HG02970 (cell line): ENCODE results near the gene KLHL20.
"Not testable (repeated sequence)": the region's sequence is repeated elsewhere in the genome, so short reads cannot be mapped to it uniquely, and the experiment has no call there.

ENCODE experiments used
- ATAC-seq: cut with Tn5 transposase; IDR thresholded peaks from one replicate; pipeline ENCODE4 v1.9.1; 2021; ENCODE audit warnings: mild to moderate bottlenecking, moderate library complexity, moderate number of reproducible peaks; ENCODE audit not compliant: unreplicated experiment, low FRiP score

The KLHL20 gene

DNA sequence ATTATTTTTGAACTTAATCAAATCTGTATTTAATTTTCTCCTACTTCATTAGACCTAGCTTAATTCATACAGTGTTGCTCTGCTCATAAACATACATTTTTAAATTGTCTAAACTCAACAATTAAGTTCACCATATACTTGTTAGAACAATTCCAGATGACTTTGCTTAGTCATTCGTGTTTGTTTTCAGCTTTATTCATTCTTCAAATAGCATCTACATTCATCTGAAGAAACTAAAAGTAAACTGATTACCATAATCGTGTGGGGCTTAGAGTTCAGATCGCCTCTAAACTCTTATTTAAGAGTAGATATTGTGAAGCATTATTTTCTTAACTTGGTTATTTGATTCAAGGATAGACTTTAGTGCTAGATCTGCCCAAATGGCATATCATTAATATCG, 34.4 kb downstream of the KLHL20 start:
- ATAC-seq = no peak

DNA sequence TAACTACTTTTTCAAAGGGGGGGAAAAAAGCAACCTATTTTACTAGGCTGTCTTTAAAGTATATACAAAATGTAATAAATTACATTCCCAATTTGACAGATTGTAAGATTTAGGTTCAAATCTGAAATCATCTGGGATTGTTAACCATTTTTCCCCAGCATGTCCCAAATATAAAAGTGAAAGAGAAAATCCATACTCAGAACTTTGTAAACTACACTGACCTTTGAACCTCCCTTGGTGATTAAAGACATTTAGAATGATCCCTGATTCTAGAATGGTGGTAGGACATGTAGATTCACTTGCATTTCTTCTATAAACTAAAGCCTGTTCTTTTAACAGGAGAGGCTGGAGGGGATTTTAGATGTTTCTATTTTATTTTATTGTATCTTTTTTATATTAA, 39.0 kb downstream of the KLHL20 start:
- no peak for ATAC-seq

DNA sequence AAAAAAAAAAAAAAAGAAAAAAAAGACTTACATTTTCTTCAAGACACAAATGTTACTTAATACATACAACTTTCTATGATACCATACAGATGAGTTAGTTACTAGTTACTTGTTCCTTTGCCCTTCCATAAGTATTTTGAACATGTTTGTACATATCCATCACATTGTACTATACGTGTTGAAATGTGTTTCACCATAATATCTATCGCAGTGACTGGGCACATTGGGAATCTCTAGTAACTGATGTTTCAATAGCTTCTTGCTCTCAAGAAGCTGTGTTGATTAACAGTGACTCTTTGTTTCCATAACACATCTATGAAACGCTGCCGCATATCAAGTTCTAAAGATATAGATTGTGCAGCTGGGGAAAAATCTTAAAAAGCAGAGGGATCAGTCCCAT, 42.9 kb downstream of the KLHL20 start:
- ATAC-seq = no peak

DNA sequence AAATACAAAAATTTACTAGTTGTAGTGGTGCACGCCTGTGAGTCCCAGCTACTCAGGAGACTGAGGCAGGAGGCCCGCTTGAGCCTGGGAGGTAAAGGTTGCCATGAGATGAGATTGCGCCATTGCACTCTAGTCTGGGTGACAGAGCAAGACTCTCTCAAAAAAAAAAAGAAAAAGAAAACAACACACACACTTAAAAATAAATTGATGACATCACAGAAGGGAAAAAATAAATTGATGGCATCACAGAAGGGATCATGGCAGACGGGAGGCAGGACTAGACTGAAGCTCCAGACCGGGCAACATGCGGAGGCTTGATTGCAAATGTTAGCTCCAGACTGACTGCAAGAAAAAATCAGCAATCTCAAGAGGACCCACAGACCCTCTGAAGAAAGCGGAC, 43.3 kb downstream of the KLHL20 start:
- no peak for ATAC-seq

DNA sequence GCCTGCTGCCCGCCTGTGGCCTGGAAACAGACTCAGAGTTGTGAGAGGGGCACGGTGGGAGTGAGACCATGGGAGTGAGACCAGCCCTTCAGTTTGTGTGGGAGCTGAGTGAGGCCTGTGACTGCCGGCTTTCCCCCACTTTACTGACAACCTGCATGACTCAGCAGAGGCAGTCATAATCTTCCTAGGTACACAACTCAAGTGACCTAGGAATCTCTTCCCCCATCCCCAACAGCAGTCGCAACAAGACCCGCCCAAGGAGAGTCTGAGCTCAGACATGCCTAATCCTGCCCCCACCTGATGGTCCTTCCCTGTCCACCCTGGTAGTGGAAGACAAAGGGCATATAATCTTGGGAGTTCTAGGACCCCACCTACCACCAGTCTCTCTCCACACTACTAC, 44.2 kb downstream of the KLHL20 start:
- ATAC-seq = no peak

DNA sequence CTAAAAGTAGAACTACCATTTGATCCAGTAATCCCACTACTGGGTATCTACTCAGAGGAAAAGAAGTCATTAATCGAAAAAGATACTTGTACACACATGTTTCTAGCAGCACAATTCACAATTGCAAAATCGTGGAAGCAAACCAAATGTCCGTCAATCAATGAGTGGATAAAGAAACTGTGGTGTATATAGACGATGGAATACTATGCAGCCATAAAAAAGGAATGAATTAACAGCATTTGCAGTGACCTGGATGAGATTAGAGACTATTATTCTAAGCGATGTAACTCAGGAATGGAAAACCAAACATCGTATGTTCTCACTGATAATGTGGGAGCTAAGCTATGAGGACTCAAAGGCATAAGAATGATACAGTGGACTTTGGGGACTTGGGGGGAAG, 49.5 kb downstream of the KLHL20 start:
- ATAC-seq = not testable (repeated sequence)

DNA sequence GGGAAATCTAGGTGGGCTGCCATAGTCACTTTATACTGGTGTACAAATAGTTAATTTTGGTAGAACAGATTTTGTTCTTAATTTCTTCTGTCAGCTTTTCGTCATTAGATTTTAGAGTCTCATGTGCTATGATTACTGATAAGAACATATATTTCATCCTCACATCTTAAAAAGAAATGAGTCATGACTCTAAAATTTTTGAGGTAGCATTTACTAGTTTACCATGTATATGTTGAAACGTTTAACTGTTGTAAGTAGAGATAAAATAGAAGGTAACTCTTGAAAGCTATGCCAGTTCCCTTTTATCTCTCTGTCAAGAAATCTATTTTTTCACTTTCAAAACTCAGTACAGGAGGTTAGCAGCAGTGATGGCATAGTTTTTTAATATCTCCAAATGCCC, 53.4 kb downstream of the KLHL20 start:
- ATAC-seq = no peak

DNA sequence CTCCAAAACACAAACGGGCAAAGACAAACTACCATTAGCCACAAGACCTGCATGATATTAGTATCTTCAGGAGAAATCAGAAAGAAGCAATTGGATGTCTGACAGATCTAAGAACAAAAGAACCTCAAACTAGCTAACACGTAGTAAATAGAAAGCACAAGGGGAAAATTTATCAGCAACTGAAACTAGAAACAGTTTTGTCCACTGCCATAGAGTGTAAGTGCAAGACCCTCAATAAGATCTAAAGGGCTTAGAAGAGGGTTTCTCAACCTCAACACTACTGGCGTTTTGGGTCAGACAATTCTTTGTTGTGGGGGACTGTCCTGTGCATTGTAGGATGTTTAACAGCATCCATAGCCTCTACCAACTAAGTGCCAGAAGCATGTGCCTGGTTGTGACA, 54.0 kb downstream of the KLHL20 start:
- ATAC-seq = no peak

DNA sequence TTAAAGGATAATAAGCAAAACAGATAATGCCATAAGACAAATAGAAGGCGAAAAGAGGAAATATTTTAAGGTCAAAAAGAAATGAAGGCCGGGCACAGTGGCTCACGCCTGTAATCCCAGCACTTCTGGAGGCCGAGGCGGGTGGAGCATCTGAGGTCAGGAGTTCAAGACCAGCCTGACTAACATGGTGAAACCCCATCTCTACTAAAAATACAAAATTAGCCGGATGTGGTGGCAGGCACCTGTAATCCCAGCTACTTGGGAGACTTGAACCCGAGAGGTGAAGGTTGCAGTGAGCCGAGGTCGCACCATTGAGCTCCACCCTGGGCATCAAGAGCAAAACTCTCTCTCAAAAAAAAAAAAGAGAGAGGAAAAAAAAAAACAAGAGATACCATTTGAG, 55.5 kb downstream of the KLHL20 start:
- not testable (repeated sequence) for ATAC-seq

DNA sequence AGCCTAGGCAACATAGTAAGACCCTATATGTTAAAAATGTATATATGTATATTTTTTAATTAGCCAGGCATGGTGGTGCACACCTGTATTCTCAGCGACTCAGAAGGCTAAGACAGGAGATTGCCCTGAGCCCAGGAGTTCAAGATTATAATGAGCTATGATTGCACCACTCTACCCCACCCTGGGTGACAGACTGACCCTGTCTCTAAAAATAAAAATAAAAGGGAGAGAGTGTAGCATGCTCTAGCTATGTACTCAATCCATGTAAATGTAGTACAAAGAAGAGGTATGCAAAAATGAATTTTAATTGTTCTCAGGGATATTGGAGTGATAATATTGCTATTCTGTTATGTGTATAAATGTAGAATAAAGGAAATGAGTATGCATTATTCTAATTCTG, 56.8 kb downstream of the KLHL20 start:
- ATAC-seq = no peak

DNA sequence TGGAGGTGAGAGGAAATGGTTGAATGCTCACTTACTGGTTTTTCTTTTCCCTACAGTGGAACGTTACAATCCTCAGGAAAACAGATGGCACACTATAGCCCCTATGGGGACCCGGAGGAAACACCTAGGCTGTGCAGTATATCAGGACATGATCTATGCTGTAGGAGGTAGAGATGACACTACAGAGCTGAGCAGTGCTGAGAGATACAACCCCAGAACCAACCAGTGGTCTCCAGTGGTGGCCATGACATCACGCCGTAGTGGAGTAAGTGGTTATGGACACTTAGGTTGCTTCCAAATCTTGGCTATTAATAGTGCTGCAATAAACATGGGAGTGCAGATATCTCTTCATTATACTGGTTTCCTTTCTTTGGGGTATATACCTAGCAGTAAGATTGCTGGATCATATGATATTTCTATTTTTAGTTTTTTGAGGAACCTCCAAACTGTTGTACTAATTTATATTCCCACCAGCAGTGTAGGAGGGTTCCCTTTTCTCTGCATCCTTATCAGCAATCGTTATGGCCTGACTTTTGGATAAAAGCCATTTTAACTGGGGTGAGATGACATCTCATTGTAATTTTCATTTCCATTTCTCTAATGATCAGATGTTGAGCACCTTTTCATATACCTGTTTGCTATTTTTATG, 60.9 kb downstream of the KLHL20 start:
- ATAC-seq = no peak

DNA sequence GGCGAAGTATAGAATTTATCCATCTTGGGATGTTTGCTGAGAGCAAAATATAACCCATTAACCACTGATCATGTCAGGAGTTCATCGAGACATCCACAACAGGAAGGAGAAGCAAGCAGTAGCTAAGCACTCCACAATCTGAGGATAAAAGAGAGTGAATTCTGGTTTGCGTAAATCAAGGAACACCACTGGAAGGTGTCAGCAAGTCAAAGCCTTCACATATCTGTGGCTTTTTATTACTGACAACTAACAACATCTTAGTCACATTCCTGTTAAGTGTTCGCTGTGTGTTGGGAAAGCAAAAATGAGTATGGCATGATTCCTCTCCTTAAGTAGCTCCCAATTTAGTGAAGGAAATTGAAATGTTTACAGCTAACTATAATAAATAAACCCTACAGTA, 65.2 kb downstream of the KLHL20 start:
- no peak for ATAC-seq

DNA sequence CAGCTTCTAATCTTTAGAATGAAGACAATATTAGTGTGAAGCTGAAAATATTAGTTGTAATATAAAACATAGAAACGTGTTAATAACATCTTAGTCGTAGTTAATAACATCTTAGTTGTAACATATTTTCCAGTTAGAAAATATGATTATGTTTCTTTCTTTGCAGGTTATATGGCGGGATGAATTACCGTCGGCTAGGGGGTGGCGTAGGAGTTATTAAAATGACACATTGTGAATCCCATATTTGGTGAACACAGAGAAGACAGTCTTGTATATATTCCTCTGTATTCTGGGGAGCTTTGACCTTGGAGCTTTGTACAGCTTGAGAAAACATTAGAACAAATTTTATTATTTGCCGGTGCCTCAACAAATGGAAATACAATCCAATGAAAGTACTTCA, 70.2 kb downstream of the KLHL20 start:
- ATAC-seq = no peak

DNA sequence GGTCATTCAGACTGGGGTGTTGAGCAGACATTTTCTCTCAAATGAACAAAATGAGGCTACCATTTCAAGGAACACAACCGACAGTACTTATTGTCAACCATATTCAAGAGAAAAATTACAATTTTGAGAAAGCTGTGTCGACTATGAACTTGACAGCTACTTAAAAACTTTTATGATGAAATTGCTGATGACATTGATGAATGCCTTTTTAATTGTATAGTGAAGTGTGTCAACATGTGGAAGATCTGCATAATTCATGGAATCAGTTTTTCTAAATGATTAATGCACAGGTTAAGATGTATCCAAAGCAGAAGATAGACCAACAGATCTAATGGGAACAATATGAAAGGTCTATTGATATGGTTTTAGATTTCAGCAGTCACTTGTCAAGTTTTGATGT, 75.1 kb downstream of the KLHL20 start:
- ATAC-seq = no peak

DNA sequence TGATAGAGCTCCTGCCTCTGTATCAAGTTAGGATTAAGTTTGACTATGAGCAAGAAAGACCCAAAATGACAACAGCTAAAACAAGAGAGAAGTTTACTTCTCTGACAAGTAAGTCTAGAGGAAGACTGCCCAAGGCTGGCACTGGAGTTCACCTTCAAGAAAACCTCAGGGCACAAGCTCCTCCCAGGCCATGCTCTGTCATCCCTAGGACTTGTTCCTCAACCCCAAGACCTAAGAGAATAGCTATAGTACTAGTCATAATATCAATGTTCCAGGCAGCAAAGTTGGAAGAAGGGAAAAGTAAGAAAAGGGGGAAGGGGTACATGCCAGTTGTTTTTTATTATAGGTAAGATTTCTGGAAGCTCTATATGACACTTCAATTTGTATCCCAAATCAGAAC, 83.3 kb downstream of the KLHL20 start:
- ATAC-seq = no peak

DNA sequence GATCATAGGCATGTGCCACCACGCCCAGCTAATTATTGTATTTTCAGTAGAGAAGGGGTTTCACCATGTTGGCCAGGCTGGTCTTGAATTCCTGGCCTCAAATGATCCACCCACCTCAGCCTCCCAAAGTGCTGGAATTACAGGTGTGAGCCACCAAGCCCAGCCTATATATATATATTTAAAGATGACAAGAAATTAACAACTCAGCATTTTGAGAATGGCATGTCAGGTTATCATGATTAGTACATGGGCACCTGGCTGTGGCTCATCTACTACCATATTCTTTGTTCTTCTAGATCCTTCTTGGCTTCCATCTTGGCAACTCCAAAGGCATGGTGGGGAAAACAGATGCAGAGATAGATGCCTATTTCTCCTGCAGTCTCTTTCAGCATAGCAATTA, 85.2 kb downstream of the KLHL20 start:
- ATAC-seq = not testable (repeated sequence)

DNA sequence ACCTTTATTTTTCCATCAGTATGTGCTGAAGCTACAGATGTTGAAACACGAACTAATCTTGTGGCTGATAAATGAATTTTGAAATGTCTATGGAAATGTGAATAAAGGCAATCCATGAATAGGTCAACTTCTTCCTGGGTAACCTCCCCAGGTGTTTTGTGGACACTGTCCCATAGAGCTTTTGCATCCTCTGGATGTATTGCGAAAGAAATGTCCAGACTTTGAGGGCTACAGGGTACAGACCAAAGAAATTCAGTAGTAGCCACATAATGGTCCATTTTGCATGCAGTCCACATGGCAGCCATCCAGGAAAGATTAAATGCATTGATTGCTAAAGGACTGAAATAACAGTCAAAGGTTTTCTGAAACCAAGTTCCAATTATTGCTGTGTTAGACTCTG, 88.2 kb downstream of the KLHL20 start:
- no peak for ATAC-seq

DNA sequence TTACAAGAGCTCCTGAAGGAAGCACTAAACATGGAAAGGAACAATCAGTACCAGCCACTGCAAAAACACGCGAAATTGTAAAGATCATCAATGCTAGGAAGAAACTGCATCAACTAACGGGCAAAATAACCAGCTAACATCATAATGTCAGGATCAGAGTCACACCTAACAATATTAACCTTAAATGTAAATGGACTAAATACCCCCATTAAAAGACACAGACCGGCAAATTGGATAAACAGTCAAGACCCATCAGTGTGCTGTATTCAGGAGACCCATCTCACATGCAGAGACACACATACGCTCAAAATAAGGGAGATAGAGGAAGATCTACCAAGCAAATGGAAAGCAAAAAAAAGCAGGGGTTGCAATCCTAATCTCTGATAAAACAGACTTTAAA, 98.9 kb downstream of the KLHL20 start:
- not testable (repeated sequence) for ATAC-seq

DNA sequence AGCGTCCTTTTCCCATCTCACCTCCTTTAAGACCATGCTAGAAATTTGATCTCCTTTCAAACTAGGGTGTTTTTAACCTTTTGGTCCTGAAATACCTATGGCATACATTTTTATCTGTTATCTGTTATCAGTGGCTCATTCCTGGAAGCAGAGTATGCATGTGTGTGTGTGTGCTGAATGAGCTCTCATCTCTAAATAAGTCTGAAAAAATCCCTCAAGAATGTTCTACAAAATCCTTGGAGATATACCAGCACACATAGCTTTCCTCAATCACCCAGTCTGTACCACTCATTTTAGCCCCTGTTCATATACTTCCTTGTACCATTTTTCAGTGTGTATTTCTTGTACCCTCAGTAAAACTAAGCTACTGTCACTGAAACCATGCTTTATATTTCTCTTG, 103.7 kb downstream of the KLHL20 start:
- no peak for ATAC-seq

DNA sequence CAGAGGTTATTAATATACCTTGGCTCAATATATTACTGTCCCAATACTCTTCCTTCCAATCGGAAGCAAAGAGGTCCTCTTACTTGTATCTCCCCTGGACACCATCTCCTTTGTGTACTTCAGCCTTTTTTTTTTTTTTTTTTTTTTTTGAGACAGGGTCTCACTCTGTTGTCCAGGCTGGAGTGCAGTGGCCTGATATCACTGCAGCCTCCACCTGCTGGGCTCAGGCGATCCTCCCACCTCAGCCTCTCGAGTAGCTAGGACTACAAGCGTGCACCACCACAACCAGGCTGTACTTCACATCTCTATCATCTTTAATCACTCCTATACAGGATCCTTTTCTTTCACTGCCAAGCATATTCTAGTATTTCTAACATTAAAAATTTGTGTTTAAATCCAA, 106.9 kb downstream of the KLHL20 start:
- ATAC-seq = no peak

DNA sequence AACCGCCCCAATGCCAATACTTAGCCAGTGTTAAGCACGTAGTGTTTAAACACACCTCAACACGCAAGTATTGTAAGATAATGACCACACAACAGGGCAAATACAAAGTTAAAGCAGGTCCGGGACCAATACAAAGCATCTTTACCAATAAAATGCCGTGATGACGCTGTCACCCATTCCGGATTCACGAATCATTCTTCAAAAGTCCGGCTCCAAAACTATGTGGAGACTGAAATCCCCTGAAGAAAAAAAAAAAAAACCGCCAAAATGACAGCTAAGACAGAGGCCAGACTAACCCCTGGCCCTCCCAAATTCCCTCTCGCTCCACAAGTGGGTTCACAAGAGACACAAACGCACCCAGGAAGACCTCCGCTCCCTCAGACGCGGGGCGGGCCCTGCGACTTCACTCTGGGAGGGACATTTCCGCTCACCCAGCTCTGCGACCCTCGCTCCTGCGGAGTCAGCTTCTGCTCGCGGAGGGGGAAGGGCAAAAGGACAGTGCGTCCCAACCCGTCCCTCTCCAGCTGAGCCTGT, 109.1 kb downstream of the KLHL20 start:
- peak; percentile 37 for ATAC-seq

DNA sequence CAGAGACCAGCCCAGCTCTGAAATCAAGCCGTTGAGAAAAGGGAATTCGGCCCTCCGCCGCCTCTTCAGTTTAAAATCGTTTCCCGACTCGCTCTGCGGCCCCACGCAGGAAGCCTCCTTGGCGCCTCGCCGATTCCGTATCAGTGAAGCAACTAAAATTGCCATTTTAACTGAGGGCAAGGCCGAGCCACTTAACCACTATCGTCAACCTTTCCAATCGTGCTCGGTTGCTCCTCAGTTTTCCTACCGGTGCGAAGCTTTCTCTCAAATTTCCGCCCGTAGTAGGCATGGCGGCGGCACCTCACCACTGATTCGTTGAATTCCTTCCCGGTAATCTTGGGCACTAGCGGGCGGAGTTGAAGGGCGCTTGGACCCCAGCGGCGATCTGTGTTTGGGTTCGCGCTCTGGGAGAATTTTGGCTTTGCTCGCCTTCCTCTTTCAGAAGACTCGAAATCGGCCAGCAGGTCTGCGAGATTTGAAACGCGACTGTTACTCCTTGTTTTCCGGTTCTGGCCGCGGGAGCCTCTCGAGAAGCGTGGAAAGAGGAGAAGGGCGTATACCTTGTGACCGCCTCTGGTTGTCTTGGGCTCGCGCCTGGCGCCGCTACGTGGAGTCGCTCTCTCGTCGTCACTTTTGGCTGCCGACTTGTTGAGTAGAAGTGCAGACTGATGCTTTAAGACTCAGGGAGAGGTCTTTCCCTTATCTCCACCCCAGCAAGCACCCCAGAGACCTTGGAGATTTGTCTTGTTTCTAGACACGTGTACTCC, 109.7 kb downstream of the KLHL20 start, which contains the start of the genes CENPL and DARS2:
TSS of gene CENPL (minus strand) at position 569 of the 767 bp plus-strand sequence. CDS start 13,584 bp downstream, outside the sequence.
TSS of gene DARS2 (plus strand) at position 359 of the 767 bp plus-strand sequence. CDS start 557 bp downstream, outside the sequence.
- ATAC-seq = peak; percentile 81
